Neuronal stem cell (in vitro differentiated cells): ENCODE measurements around the gene TBX6.

Experiments used
- DNase-seq: peaks from one replicate; pipeline ENCODE4 v3.0.0-alpha.2; 2013; ENCODE audit warnings: low spot score
- H2AFZ ChIP-seq: one replicate; pipeline ENCODE4 v1.6.1; 2013; ENCODE audit warnings: mild to moderate bottlenecking, low read length, inconsistent platforms
- H2AK5ac ChIP-seq: 2 replicates; pipeline ENCODE4 v1.6.1; 2013; ENCODE audit warnings: low read depth, mild to moderate bottlenecking, inconsistent platforms, low read length, moderate library complexity, mixed read lengths
- H2BK120ac ChIP-seq: 2 replicates; pipeline ENCODE4 v1.6.1; 2013; ENCODE audit warnings: low read depth, mild to moderate bottlenecking, inconsistent platforms, low read length, moderate library complexity, mixed read lengths
- H2BK12ac ChIP-seq: one replicate; pipeline ENCODE4 v1.6.1; 2013; ENCODE audit warnings: low read length, inconsistent platforms
- H2BK15ac ChIP-seq: 2 replicates; pipeline ENCODE4 v1.6.1; 2013; ENCODE audit warnings: mild to moderate bottlenecking, low read length, inconsistent platforms, mixed read lengths
- H2BK5ac ChIP-seq: one replicate; pipeline ENCODE4 v1.6.1; 2013; ENCODE audit warnings: inconsistent platforms, mild to moderate bottlenecking, low read length, moderate library complexity
- H3K14ac ChIP-seq: one replicate; pipeline ENCODE4 v1.6.1; 2013; ENCODE audit warnings: low read length, inconsistent platforms
- H3K18ac ChIP-seq: 2 replicates; pipeline ENCODE4 v1.6.1; 2013; ENCODE audit warnings: low read length, inconsistent platforms
- H3K23ac ChIP-seq: 2 replicates; pipeline ENCODE4 v1.6.1; 2013; ENCODE audit warnings: low read depth, mild to moderate bottlenecking, mixed read lengths, low read length, inconsistent platforms; ENCODE audit not compliant: poor library complexity
- H3K27ac ChIP-seq: replicated peaks from 3 replicates; pipeline ENCODE4 v1.5.1; 2013; ENCODE audit warnings: low read length, inconsistent platforms
- H3K27me3 ChIP-seq, 3 experiments: 2 replicates each; pipeline ENCODE4 v1.6.1; 2013; ENCODE audit warnings: low read length in 3 of 3, mild to moderate bottlenecking in 2 of 3, inconsistent platforms in 1 of 3, low read depth in 1 of 3, mixed read lengths in 1 of 3, moderate library complexity in 1 of 3; ENCODE audit not compliant: control insufficient read depth in 3 of 3, insufficient read depth in 3 of 3
- H3K36me3 ChIP-seq, 2 donors: replicated peaks in 1 of 2; 2 replicates each; pipeline ENCODE4 v1.6.1; 2013; ENCODE audit warnings: low read length in 2 of 2; ENCODE audit not compliant: control insufficient read depth in 2 of 2, insufficient read depth in 2 of 2
- H3K4ac ChIP-seq: 2 replicates; pipeline ENCODE4 v1.6.1; 2013; ENCODE audit warnings: inconsistent platforms, mild to moderate bottlenecking, low read length, moderate library complexity
- H3K4me1 ChIP-seq, 2 donors: 1 replicate in 1 of 2; 2 replicates in 1 of 2; pipeline ENCODE4 v1.6.1; 2013; ENCODE audit warnings: low read length in 2 of 2, low read depth in 1 of 2; ENCODE audit not compliant: control insufficient read depth in 2 of 2, insufficient read depth in 1 of 2
- H3K4me2 ChIP-seq: one replicate; pipeline ENCODE4 v1.6.1; 2013; ENCODE audit warnings: mild to moderate bottlenecking, low read length, inconsistent platforms; ENCODE audit not compliant: insufficient read depth, poor library complexity, severe bottlenecking
- H3K4me3 ChIP-seq, 2 donors: 2 replicates each; pipeline ENCODE4 v1.5.1; 2013; ENCODE audit warnings: low read length in 2 of 2, mild to moderate bottlenecking in 2 of 2, inconsistent platforms in 1 of 2, moderate library complexity in 1 of 2
- H3K79me1 ChIP-seq: one replicate; pipeline ENCODE4 v1.6.1; 2013; ENCODE audit warnings: low read depth, mild to moderate bottlenecking, inconsistent platforms, low read length, moderate library complexity
- H3K9ac ChIP-seq: one replicate; pipeline ENCODE4 v1.6.1; 2013; ENCODE audit warnings: mild to moderate bottlenecking, low read depth, low read length, inconsistent platforms; ENCODE audit not compliant: poor library complexity
- H3K9me3 ChIP-seq, 2 donors: replicated peaks in 1 of 2; 2 replicates each; pipeline versions ENCODE3 to v1.6.1; 2013; ENCODE audit warnings: low read length in 2 of 2, mild to moderate bottlenecking in 2 of 2, inconsistent platforms in 1 of 2, low read depth in 1 of 2, mixed read lengths in 1 of 2, moderate library complexity in 1 of 2; ENCODE audit not compliant: control insufficient read depth in 2 of 2, insufficient read depth in 1 of 2
- H4K8ac ChIP-seq: one replicate; pipeline ENCODE4 v1.6.1; 2013; ENCODE audit warnings: low read depth, mild to moderate bottlenecking, inconsistent platforms, low read length, moderate library complexity
- H4K91ac ChIP-seq: one replicate; pipeline ENCODE4 v1.6.1; 2013; ENCODE audit warnings: low read length, low read depth, mild to moderate bottlenecking, inconsistent platforms; ENCODE audit not compliant: poor library complexity
- WGBS, 2 donors: extraction: QIAGEN DNeasy Blood & Tissue Kit; methylation state at CpG; one replicate each; pipeline ENCODE4 v1.1.7; 2013; ENCODE audit warnings: missing lambda C conversion rate in 2 of 2, mixed read lengths in 1 of 2; ENCODE audit not compliant: insufficient read length in 2 of 2, insufficient replicate concordance in 1 of 2; ENCODE audit errors: extremely low coverage in 2 of 2; 5-methylcytosine and 5-hydroxymethylcytosine counted together

TBX6 gene

DNA sequence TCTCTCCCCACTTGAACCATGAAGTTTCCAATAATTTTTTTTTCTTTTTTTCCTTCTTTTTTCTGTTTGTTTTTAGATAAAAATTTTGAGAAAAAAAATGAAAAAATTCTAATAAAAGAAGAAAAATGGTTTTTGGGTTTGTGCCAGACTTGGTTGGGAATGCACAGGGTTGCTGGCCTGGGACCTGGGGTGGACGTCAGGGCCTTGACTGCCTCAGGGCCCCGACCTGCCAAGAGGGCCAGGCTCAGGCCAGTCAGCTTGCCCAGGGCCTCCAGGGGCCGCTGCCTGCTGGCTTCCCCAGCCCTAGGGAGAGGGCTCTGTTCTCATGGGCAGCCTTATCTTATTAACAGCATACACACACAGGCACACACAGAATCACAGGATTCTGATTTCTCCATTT is 6.5 kb downstream of the TBX6 start:
- Histone ChIP-seq H3K14ac (no peak overlapping the region), H3K9ac (no peak overlapping the region), H3K4me2 (no peak overlapping the region), H3K4me1 (peaks cover 0 to under 1% of the 10 kb centered on the region in 2 donors), H2AFZ (no peak overlapping the region), H3K27ac (no peak overlapping the region), H4K91ac (no peak overlapping the region), H2BK120ac (no peak overlapping the region), H3K36me3 (peaks cover 43 to 50% of the 10 kb centered on the region in 2 donors), H3K79me1 (no peaks in the 10 kb centered on the region), H3K23ac (no peak overlapping the region), H3K18ac (no peak overlapping the region), H2AK5ac (no peak overlapping the region), H2BK12ac (no peak overlapping the region), H3K4ac (no peak overlapping the region), H3K4me3 (no peak overlapping the region), H4K8ac (no peak overlapping the region), H2BK15ac (no peak overlapping the region), H2BK5ac (no peak overlapping the region), H3K9me3 (peaks cover 0 to 3% of the 10 kb centered on the region in 2 donors), H3K27me3 (no peaks in the 10 kb centered on the region)
- WGBS, 2 donors: no CpG with 5 or more reads among the region's 3 CpGs
- DNase-seq: no peak

GRCh38 chr16:30084816-30085159 is 6.9 kb downstream of the TBX6 start:
- Histone ChIP-seq H2BK12ac (no peak overlapping the region), H3K9ac (no peak overlapping the region), H2AK5ac (no peak overlapping the region), H3K4me3 (no peak overlapping the region), H2BK120ac (no peak overlapping the region), H2BK5ac (no peak overlapping the region), H2AFZ (no peak overlapping the region), H3K4ac (no peak overlapping the region), H3K4me1 (no peaks in the 10 kb centered on the region), H3K27me3 (no peaks in the 10 kb centered on the region), H4K91ac (no peak overlapping the region), H3K9me3 (peaks cover 0 to 3% of the 10 kb centered on the region in 2 donors), H3K14ac (no peak overlapping the region), H3K36me3 (peaks cover 44 to 55% of the 10 kb centered on the region in 2 donors), H3K23ac (no peak overlapping the region), H4K8ac (no peak overlapping the region), H2BK15ac (no peak overlapping the region), H3K4me2 (no peak overlapping the region), H3K27ac (no peak overlapping the region), H3K79me1 (no peaks in the 10 kb centered on the region), H3K18ac (no peak overlapping the region)
- no peak for DNase-seq
- WGBS, 2 donors: no CpG with 5 or more reads among the region's 17 CpGs

DNA sequence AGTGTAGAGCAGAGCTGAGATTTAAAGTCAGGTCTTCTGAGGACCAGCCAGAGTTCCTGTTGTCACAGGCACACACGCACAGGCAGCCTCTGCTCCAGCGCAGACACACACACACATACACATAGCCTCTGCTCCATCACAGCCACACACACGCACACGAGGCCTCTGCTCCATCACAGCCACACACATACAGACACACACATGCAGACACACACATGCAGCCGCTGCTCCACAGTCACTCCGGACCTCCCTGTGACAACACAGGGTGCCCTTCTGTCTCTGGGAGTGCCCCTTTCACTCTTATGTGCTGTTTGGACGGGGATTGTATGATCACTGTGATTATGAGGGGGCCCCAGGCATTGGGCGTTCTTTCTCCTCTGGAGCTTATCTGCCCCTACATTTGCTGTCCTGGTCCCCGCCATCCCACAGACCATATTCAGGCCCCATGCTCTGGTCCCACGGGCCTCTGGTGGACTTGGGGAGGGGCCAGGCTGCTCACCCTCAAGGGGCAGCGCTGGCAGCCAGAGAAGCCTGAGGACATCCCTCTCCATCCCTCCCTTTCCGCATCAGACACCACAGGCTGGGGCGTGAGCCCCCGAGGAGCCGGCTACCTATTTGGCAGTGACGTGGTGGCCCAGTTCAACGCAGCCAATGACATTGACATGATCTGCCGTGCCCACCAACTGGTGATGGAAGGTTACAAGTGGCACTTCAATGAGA is 7.5 kb downstream of the TBX6 start:
- no CpG with 5 or more reads among the region's 18 CpGs for WGBS, 2 donors
- Histone ChIP-seq H2BK12ac (no peak overlapping the region), H2BK5ac (no peak overlapping the region), H2BK15ac (no peak overlapping the region), H4K8ac (no peak overlapping the region), H3K4ac (no peak overlapping the region), H3K4me1 (no peaks in the 10 kb centered on the region), H3K9ac (no peak overlapping the region), H3K14ac (no peak overlapping the region), H3K27ac (no peak overlapping the region), H3K27me3 (no peaks in the 10 kb centered on the region), H3K79me1 (peaks cover 4% of the 10 kb centered on the region), H3K9me3 (peaks cover 0 to 3% of the 10 kb centered on the region in 2 donors), H3K36me3 (peaks cover 49 to 60% of the 10 kb centered on the region in 2 donors), H3K4me3 (no peak overlapping the region), H2AK5ac (no peak overlapping the region), H3K18ac (no peak overlapping the region), H3K23ac (no peak overlapping the region), H2AFZ (no peak overlapping the region), H2BK120ac (no peak overlapping the region), H4K91ac (no peak overlapping the region), H3K4me2 (no peak overlapping the region)
- DNase-seq: no peak

- Histone ChIP-seq H2AK5ac (no peak overlapping the region), H4K8ac (no peak overlapping the region), H2BK15ac (no peak overlapping the region), H3K27me3 (no peaks in the 10 kb centered on the region), H2BK5ac (no peak overlapping the region), H2BK12ac (no peak overlapping the region), H3K23ac (no peak overlapping the region), H3K27ac (no peak overlapping the region), H3K14ac (no peak overlapping the region), H2AFZ (no peak overlapping the region), H3K9me3 (peaks cover 0 to 3% of the 10 kb centered on the region in 2 donors), H3K4me3 (no peak overlapping the region), H3K9ac (no peak overlapping the region), H3K4me1 (no peaks in the 10 kb centered on the region), H2BK120ac (no peak overlapping the region), H3K79me1 (peaks cover 8% of the 10 kb centered on the region), H3K36me3 (peaks cover 54 to 67% of the 10 kb centered on the region in 2 donors), H3K4me2 (no peak overlapping the region), H4K91ac (no peak overlapping the region), H3K18ac (no peak overlapping the region), H3K4ac (no peak overlapping the region)
- no peak for DNase-seq
- WGBS, 2 donors: no CpG with 5 or more reads among the region's 24 CpGs
These were observed 8.3 kb downstream of the TBX6 start for GRCh38 chr16:30083216-30084055.
